Stimulated activated CD8-positive, alpha-beta memory T cell treated with anti-CD3 and anti-CD28 coated beads, Interleukin-15, amount 100 ng/mL, for 24 hours (primary cell): ENCODE results near the gene MTFP1.
"Not testable (repeated sequence)": the region's sequence is repeated elsewhere in the genome, so short reads cannot be mapped to it uniquely, and the experiment has no call there.

Source experiments
- DNase-seq: peaks from one replicate; pipeline ENCODE4 v3.0.0-alpha.2; 2020; ENCODE audit warnings: low read depth

Gene MTFP1

GRCh38 chr22:30455075-30455840, 29.7 kb downstream of the MTFP1 start:
- no peak for DNase-seq

GRCh38 chr22:30457981-30458380, 32.4 kb downstream of the MTFP1 start:
- DNase-seq = no peak

GRCh38 chr22:30459181-30460052, 33.8 kb downstream of the MTFP1 start:
- DNase-seq = no peak

- DNase-seq = no peak
Measured at GRCh38 chr22:30460147-30460546, 34.6 kb downstream of the MTFP1 start.

- DNase-seq = not testable (repeated sequence)
Measured at GRCh38 chr22:30460555-30460954, 35.0 kb downstream of the MTFP1 start.

GRCh38 chr22:30469165-30469564, 43.6 kb downstream of the MTFP1 start:
- no peak for DNase-seq

GRCh38 chr22:30470655-30471054, 45.1 kb downstream of the MTFP1 start:
- no peak for DNase-seq

- no peak for DNase-seq
Measured at GRCh38 chr22:30471616-30472318, 46.2 kb downstream of the MTFP1 start, which contains the start of gene SEC14L3. Gene SEC14L3 (minus strand): TSS chr22:30472017. CDS start chr22:30471958, 59 bp downstream.

- no peak for DNase-seq
Measured at GRCh38 chr22:30472994-30473720, 47.6 kb downstream of the MTFP1 start.

GRCh38 chr22:30474121-30474520, 48.6 kb downstream of the MTFP1 start:
- no peak for DNase-seq

GRCh38 chr22:30474683-30475424, 49.3 kb downstream of the MTFP1 start:
- no peak for DNase-seq
